GM18526 (cell line): ENCODE data around the gene FTH1.

Experiments
- POLR2A ChIP-seq: IDR thresholded peaks from 3 replicates; pipeline ENCODE4 v1.6.1; 2011; ENCODE audit not compliant: insufficient read length; ENCODE audit errors: extremely low read depth

The FTH1 gene

GRCh38 chr11:61945191-61945590 is 22.2 kb downstream of the FTH1 start:
- no peak for TF ChIP-seq POLR2A

- no peak for TF ChIP-seq POLR2A
Measured at GRCh38 chr11:61940466-61940865, 27.0 kb downstream of the FTH1 start.

GRCh38 chr11:61935861-61936260 is 31.6 kb downstream of the FTH1 start:
- no peak for TF ChIP-seq POLR2A

- no peak for TF ChIP-seq POLR2A
Measured at GRCh38 chr11:61930933-61931332, 36.5 kb downstream of the FTH1 start.

GRCh38 chr11:61928606-61929005 is 38.8 kb downstream of the FTH1 start:
- TF ChIP-seq POLR2A = no peak

DNA sequence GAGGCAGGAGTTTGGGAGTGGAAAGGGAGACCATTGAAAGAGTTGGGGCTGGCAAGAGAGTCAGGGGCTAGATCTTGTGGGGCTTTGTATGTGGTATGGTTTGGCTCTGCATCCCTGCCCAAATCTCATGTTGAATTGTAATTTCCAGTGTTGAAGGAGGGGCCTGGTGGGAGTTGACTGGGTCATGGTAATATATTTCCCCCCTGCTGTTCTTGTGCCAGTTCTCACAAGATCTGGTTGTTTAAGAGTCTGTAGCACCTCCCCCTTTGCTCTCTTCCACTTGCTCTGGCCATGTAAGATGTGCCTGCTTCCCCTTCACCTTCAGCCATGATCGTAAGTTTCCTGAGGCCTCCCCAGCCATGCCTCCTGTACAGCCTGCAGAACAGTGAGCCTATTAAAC is 39.9 kb downstream of the FTH1 start:
- no peak for TF ChIP-seq POLR2A

DNA sequence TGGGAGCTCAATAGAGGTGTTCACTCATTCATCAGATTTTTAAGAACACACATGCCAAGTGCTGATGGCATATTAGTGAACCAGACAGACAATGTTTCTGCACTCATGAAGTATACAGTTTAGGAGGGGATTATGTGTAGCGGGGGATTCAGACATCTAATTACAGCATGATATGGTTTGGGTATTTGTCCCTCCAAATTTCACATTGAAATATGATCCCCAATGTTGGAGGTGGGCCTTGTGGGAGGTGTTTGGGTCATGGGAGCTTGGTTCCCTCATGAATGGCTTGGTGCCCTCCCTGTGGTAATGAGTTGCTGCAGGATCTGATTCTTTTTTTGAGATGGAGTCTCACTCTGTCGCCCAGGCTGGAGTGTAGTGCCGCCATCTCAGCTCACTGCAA is 41.2 kb downstream of the FTH1 start:
- TF ChIP-seq POLR2A = no peak

DNA sequence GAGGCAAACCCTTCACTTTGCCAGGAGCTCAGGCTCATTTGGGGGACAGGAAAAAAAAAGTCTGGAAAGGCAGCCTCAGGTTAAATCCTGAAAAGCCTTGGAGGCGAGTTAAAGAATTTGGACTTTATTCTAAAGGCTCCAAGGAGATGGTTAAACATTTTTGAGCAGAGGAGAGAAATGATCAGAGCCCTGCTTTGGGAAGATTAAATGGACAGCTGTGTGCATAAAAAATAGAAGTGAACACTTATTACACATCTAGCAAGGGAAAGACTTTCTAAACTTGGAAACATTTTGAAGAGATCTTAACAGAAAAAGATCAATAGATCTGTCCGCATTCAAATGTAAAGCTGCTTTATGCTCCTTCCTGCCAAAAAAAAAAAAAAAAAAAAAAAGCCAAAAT is 41.7 kb downstream of the FTH1 start:
- no peak for TF ChIP-seq POLR2A

DNA sequence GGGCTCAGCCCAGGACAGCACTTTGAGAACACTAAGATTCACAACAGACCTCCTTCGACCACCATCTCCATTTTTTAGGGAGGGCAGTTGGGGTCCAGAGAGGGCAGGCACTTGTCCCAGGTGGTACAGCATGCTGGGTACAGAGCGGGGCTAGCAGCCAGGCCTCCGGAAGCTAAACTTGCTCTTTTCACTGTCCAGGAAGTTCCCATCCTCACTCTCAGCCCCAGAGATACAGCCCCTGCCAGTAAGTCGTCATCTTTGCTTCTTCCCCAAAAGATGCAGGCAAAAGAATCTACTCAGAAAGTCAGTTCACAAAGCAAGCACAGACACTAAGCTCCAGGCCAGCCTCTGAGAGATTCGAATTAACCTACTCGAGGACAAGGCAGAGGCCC is 43.4 kb downstream of the FTH1 start:
- TF ChIP-seq POLR2A = no peak

DNA sequence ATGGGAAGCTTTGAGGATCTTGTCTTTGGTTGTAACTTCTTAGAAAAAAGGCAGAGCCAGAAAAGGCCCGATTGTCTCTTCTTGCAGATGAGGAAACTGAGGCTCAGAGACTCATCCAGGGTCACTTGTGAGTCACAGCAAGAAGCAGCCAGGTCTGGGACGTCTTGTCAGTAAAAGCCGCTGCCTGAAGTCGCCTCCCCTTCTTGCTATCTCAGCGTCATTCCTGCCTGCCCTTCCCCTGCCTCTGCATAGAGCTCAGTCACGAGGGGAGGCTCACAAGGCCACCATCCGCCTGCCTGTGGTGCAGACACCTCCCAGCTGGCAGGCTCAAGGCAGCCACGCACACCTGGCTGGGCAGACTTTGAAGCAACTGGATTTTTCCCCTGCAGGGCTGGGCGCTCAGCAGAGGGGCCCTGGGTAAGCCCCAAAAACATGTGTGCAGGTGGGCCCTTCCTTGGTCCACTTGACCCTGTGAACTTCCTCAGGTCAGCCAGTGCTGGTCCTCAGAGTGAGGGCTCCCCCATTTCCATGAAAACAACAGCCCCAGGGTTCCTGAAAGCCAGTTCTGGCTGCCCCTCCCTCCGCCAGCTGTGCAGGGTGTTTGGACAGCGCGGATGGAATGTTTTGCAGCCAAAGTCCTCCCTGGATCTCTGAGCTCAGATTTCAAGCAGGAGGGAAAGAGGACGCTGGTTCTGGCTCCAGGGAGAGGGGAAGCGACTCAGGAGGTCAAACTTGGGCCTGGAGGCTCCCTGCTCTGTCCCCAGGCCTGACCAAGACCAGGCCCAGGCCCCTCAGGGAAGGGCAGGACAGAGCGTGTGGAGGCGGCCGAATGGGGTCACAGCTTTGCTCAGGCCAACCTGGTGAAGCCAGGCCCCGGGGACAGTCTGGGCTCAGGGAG is 44.0 kb downstream of the FTH1 start:
- TF ChIP-seq POLR2A = no peak

- TF ChIP-seq POLR2A = no peak
Measured at GRCh38 chr11:61922539-61922938, 44.9 kb downstream of the FTH1 start.

GRCh38 chr11:61921446-61921845 is 46.0 kb downstream of the FTH1 start:
- TF ChIP-seq POLR2A = no peak

DNA sequence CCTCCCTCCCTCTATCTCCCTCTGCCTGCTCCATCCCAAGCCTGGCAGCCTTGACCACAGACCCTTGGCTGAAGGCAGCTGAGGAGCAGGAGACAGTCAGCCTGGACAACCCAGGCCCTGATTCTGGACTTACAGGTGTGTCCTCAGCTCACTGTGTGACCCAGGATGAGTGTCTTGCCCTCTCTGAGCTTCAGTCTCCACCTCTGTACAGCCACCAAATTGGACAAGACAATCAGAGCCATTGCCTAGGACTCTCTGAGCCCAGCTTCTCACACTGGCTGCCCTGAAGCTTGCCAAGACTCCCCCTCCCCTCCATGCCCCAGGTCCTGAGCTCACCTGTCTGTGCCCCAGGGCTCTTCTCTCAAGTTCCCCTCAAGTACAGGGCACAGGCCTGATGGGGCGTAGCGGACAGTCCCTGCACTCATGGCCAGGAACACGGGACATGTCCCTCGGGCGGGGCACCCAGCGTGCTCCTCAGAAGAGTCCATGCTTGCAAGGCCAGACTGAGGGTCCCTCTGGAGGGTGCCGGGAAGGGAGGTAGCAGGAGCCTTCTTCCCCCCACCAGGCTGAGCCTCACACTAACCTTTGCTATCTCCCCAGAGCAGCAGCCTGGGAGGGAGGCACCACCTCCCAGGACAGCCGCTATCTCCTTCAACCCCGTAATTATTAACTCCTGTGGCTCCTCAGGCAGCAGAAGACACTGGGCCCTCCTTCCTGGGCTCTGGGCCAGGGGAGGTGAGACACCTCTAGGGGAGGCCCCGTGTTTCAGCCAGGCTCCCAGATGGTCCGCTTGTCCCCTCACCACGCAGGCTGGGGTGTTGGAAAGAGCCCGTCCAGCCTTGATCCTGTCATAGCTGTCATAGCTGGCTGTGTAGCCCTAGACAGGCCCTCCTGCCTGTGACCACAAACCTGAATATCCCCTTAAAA is 47.5 kb downstream of the FTH1 start:
- no peak for TF ChIP-seq POLR2A

- no peak for TF ChIP-seq POLR2A
Measured at GRCh38 chr11:61918938-61919704, 48.3 kb downstream of the FTH1 start.

DNA sequence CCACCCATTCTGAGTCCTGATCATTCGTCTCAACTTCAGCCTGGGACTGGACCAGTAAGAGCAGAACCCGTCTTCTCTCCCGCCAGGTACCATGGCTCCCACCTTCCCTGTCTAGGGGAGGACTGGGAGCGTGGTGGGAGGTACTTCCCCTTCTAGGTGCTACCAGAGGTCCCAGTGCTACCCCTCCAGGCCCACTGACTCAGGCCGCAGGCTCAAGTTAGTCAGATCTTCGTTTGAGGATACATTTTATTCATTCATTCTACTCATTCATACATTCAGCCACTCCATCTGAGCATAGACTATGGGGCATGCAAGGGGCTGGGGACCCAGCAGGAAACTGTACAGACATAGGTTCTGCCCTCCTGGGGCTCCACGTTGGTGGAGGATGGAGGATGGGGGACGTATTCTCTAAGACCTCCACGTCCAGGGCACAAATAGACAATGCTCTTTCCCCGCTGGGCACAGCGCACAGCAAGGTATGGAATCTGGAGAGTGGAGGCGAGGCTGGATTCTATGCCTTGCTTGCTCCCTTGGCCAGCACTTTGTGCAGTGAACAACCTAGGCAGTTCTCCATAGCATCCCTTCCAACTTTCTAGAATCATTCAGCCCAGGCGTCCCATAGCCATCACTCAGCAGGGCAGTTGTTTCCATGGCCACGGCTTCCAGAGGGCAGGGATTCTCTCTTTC is 49.0 kb downstream of the FTH1 start:
- TF ChIP-seq POLR2A = no peak
